K562 (cell line): Measurements from ENCODE around the gene CARMIL1. TPM values are rescaled to one million over a fixed set of nuclear protein-coding genes. Genes with fewer than 3 reads are reported as not detected.

Source experiments
- ATAC-seq: fragments of 200-7000 bp; cut with Tn5 transposase; 3 replicates; pipeline ENCODE4 v1.9.1; 2020; ENCODE audit warnings: moderate library complexity
- BruUV-seq: library from RNA; stranded (reverse); fragments of 400-500 nt; replicated peaks from 2 replicates; lab custom pipeline; 2021; lab: Mats Ljungman, UMichigan
- CTCF ChIA-PET: fragments of 300-600 bp; formaldehyde crosslinking; extraction: SDS; loops from one replicate; lab custom pipeline; 2021; ENCODE audit warnings: low intra/inter-chr PET ratio; lab: Yijun Ruan, JAX
- POLR2A ChIA-PET: fragments of 300-600, 350-650 bp; sonication (Branson Sonifier 250); formaldehyde crosslinking; extraction: SDS; loops from one replicate; lab custom pipeline; 2021; ENCODE audit warnings: antibody characterized with exemption, inconsistent platforms; lab: Yijun Ruan, JAX
- DNase-seq, 4 experiments: peaks; one replicate each; pipeline versions ENCODE4 v3.0.0 to v3.0.0-alpha.2; 2011 to 2018; ENCODE audit warnings: low spot score in 3 of 4, mixed read lengths in 3 of 4; ENCODE audit errors: extremely low read depth in 1 of 4
- FAIRE-seq: peaks from 2 replicates; lab custom pipeline; 2011; peaks lifted over from hg19 to GRCh38; lab: Jason Lieb, UNC
- H2AFZ ChIP-seq: 2 replicates; pipeline ENCODE4 v1.6.0; 2011; ENCODE audit warnings: low read depth, low read length, control low read depth, inconsistent platforms
- H3K27ac ChIP-seq: fragments of 200-600 bp; 3 replicates; pipeline ENCODE4 v1.8.0; 2011; ENCODE audit warnings: low read depth, mild to moderate bottlenecking, control low read depth, inconsistent platforms, low read length, moderate library complexity, mixed read lengths; ENCODE audit errors: extremely low read depth
- H3K27me3 ChIP-seq, 2 experiments: fragments of 300-600 bp in 1 of 2; 2 replicates in 1 of 2; 3 replicates in 1 of 2; pipeline versions ENCODE4 v1.6.0 to v1.8.0; 2011; ENCODE audit warnings: inconsistent platforms in 2 of 2, low read length in 2 of 2, mild to moderate bottlenecking in 1 of 2, mixed read lengths in 1 of 2, moderate library complexity in 1 of 2; ENCODE audit not compliant: control insufficient read depth in 2 of 2, insufficient read depth in 2 of 2
- H3K36me3 ChIP-seq: fragments of 300-600 bp; 3 replicates; pipeline ENCODE4 v1.8.0; 2011; ENCODE audit warnings: mild to moderate bottlenecking, low read length, inconsistent platforms; ENCODE audit not compliant: control insufficient read depth, insufficient read depth
- H3K4me1 ChIP-seq, 2 experiments: fragments of 200-600 bp in 1 of 2; replicated peaks in 1 of 2; 2 replicates in 1 of 2; 3 replicates in 1 of 2; pipeline versions ENCODE4 v1.5.1 to v1.8.0; 2011; ENCODE audit warnings: inconsistent platforms in 2 of 2, low read length in 2 of 2, mild to moderate bottlenecking in 1 of 2, mixed read lengths in 1 of 2, moderate library complexity in 1 of 2; ENCODE audit not compliant: control insufficient read depth in 2 of 2, insufficient read depth in 2 of 2
- H3K4me2 ChIP-seq: 2 replicates; pipeline ENCODE4 v1.6.1; 2011; ENCODE audit warnings: low read length, control low read depth, inconsistent platforms, mixed read lengths; ENCODE audit not compliant: insufficient read depth
- H3K4me3 ChIP-seq: fragments of 200-600 bp; sonication (generic), shearing (Covaris generic); 2 replicates; pipeline ENCODE4 v1.5.1; 2016; ENCODE audit warnings: control low read depth, inconsistent platforms
- H3K79me2 ChIP-seq: fragments of 200-600 bp; 3 replicates; pipeline ENCODE4 v1.8.0; 2011; ENCODE audit warnings: low read length, inconsistent platforms; ENCODE audit not compliant: control insufficient read depth, insufficient read depth
- H3K9ac ChIP-seq, 2 experiments: 2 replicates each; pipeline versions ENCODE4 v1.6.0 to v1.6.1; 2011; ENCODE audit warnings: low read depth in 2 of 2, low read length in 2 of 2, control low read depth in 1 of 2, inconsistent platforms in 1 of 2, mild to moderate bottlenecking in 1 of 2, mixed read lengths in 1 of 2; ENCODE audit not compliant: insufficient read depth in 1 of 2
- H3K9me1 ChIP-seq: one replicate; pipeline ENCODE4 v1.6.0; 2011; ENCODE audit warnings: inconsistent platforms, mild to moderate bottlenecking, low read length, moderate library complexity; ENCODE audit not compliant: control insufficient read depth, insufficient read depth
- H3K9me3 ChIP-seq: replicated peaks from 2 replicates; pipeline ENCODE4 v1.5.1; 2011; ENCODE audit warnings: low read depth, low read length, inconsistent platforms; ENCODE audit not compliant: control insufficient read depth, insufficient read depth
- H4K20me1 ChIP-seq: replicated peaks from 2 replicates; pipeline ENCODE4 v1.6.1; 2011; ENCODE audit warnings: low read length, inconsistent platforms, mixed read lengths; ENCODE audit not compliant: control insufficient read depth, insufficient read depth
- E2F8 ChIP-seq: fragments of 450-650 bp; IDR thresholded peaks from 2 replicates; pipeline ENCODE4 v1.7.1; 2018; ENCODE audit warnings: mild to moderate bottlenecking, low read depth; ENCODE audit not compliant: partially characterized antibody
- E4F1 ChIP-seq: fragments of 250-450 bp; sonication (Bioruptor Pico); IDR thresholded peaks from 2 replicates; pipeline ENCODE4 v1.5.0; 2021; ENCODE audit warnings: mild to moderate bottlenecking, borderline replicate concordance
- MED1 ChIP-seq: sonication (generic); formaldehyde crosslinking; IDR thresholded peaks from 2 replicates; pipeline ENCODE4 v1.8.1; 2023; ENCODE audit warnings: missing genetic modification reagents, borderline replicate concordance
- RBM17 ChIP-seq: fragments of 200-400 bp; formaldehyde crosslinking; IDR thresholded peaks from 2 replicates; pipeline ENCODE4 v1.6.1; 2017; ENCODE audit warnings: low read depth, mild to moderate bottlenecking, low read length, borderline replicate concordance
- RBM39 ChIP-seq: fragments of 200-400 bp; formaldehyde crosslinking; optimal IDR thresholded peaks from 2 replicates; pipeline ENCODE3; 2018; ENCODE audit warnings: low read depth, low read length
- SREBF2 ChIP-seq: sonication (generic); formaldehyde crosslinking; IDR thresholded peaks from 2 replicates; pipeline ENCODE4 v1.4.0; 2020; ENCODE audit warnings: mild to moderate bottlenecking, missing genetic modification reagents
- SRF ChIP-seq, 2 experiments: fragments of 250-450, 450-650 bp in 1 of 2; sonication (Bioruptor Pico) in 1 of 2; sonication (generic) in 1 of 2; formaldehyde crosslinking; IDR thresholded peaks; 2 replicates each; pipeline versions ENCODE4 v1.5.0 to v1.5.1; 2020 to 2022; ENCODE audit warnings: mild to moderate bottlenecking in 1 of 2, missing genetic modification reagents in 1 of 2
- ZNF436 ChIP-seq: fragments of 250-450, 450-650 bp; sonication (Bioruptor Pico); formaldehyde crosslinking; IDR thresholded peaks from 2 replicates; pipeline ENCODE4 v1.7.0; 2020; ENCODE audit warnings: mild to moderate bottlenecking
- ZNF586 ChIP-seq: fragments of 450-650 bp; formaldehyde crosslinking; conservative IDR thresholded peaks from 2 replicates; pipeline ENCODE4 v1.4.0; 2020; ENCODE audit warnings: mild to moderate bottlenecking, moderate library complexity
- ZNF695 ChIP-seq: fragments of 450-650 bp; formaldehyde crosslinking; IDR thresholded peaks from 2 replicates; pipeline ENCODE4 v1.4.0; 2020; ENCODE audit warnings: mild to moderate bottlenecking, moderate library complexity
- in situ Hi-C: fragments of 300-500 bp; cut with MboI; formaldehyde crosslinking; loops from 4 replicates; pipeline ENCODE4 v1.15.0; 2018; ENCODE audit warnings: inconsistent platforms, mixed read lengths
- intact Hi-C: fragments of 100-400 bp; cut with micrococcal nuclease; formaldehyde crosslinking; loops from 2 replicates; pipeline ENCODE4 v1.14.2; 2022
- polyA plus RNA-seq, 8 experiments: library from polyadenylated mRNA; depleted of rRNA in 4 of 8; stranded (reverse) in 5 of 8; unstranded in 3 of 8; fragments of >200 nt; fragmentation: Nextera tagmentation in 2 of 8; fragmentation: Illumina TruSeq in 1 of 8; extraction: Ambion mirVana in 2 of 8; extraction: Trizol in 1 of 8; gene quantifications; 2 replicates each; pipeline versions ENCODE4 v1.2.1 to v1.2.3, GENCODE V29; 2011 to 2014; ENCODE audit warnings: inconsistent platforms in 1 of 8, missing spikeins in 1 of 8
- total RNA-seq, 7 experiments: library from RNA; depleted of rRNA in 6 of 7; stranded (reverse); fragments of >200 nt in 6 of 7; fragmentation: Illumina TruSeq in 2 of 7; extraction: Trizol in 2 of 7; gene quantifications; 2 replicates each; pipeline versions ENCODE4 v1.2.1 to v1.2.3, GENCODE V29; 2011 to 2021; ENCODE audit warnings: low replicate concordance in 1 of 7
- TF ChIP-seq, protein P1 (sequence below), 2 experiments: fragments of 450-650 bp in 1 of 2; IDR thresholded peaks; 2 replicates each; pipeline ENCODE4 v1.6.1; 2011 to 2017; ENCODE audit warnings: low read depth in 2 of 2, antibody characterized with exemption in 1 of 2, borderline replicate concordance in 1 of 2, low read length in 1 of 2, mild to moderate bottlenecking in 1 of 2, mixed read lengths in 1 of 2; ENCODE audit not compliant: control insufficient read depth in 1 of 2
- TF ChIP-seq, protein P2 (sequence below): fragments of 450-650 bp; conservative IDR thresholded peaks from 2 replicates; pipeline ENCODE4 v1.6.1; 2016; ENCODE audit warnings: missing genetic modification characterization, low read depth, mild to moderate bottlenecking, missing compliant biosample characterization, moderate library complexity

The CARMIL1 gene
- total and polyA plus RNA-seq, 9 of the 15 experiments (the other 6 are each of a cell fraction or from before 2014, with no cell fraction given), result 0.04 to 0.32 (median 0.10) TPM; not detected in 1

DNA sequence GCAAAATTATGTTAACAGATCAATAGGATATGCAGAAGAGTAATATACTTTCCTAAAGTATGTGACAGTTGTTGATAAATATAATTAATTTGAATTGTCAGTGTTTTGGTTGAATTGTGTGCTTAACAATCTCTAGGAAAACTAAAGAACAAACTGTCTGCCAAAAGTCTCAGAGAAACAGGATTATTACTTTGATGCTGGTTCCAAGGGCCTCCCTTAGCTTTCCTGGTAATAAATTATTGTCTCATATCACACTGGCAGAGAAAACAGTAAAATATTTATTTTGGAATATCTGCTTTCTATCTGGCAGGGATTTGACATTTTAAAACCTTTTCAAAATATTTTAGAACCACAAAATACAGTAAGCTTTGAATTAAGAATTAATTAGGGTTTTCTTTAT, 40.1 kb upstream of the CARMIL1 start:
- TF ChIP-seq SRF (CRISPR knock-in tag; IDR thresholded peaks at IDR 0.05) (no peak), SREBF2 (CRISPR knock-in tag) (no peak), E4F1 (CRISPR knock-in tag) (no peak), ZNF586 (CRISPR knock-in tag) (no peak), ZNF436 (CRISPR knock-in tag) (no peak), E2F8 (no peak), RBM39 (no peak), ZNF695 (CRISPR knock-in tag) (no peak), MED1 (CRISPR knock-in tag) (no peak), RBM17 (no peak)
- TF ChIP-seq, protein P1, sequence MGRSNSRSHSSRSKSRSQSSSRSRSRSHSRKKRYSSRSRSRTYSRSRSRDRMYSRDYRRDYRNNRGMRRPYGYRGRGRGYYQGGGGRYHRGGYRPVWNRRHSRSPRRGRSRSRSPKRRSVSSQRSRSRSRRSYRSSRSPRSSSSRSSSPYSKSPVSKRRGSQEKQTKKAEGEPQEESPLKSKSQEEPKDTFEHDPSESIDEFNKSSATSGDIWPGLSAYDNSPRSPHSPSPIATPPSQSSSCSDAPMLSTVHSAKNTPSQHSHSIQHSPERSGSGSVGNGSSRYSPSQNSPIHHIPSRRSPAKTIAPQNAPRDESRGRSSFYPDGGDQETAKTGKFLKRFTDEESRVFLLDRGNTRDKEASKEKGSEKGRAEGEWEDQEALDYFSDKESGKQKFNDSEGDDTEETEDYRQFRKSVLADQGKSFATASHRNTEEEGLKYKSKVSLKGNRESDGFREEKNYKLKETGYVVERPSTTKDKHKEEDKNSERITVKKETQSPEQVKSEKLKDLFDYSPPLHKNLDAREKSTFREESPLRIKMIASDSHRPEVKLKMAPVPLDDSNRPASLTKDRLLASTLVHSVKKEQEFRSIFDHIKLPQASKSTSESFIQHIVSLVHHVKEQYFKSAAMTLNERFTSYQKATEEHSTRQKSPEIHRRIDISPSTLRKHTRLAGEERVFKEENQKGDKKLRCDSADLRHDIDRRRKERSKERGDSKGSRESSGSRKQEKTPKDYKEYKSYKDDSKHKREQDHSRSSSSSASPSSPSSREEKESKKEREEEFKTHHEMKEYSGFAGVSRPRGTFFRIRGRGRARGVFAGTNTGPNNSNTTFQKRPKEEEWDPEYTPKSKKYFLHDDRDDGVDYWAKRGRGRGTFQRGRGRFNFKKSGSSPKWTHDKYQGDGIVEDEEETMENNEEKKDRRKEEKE (IDR thresholded peaks at IDR 0.05; ENCODE audit: borderline replicate concordance in 1 of 2, control insufficient read depth in 1 of 2, low read depth in 2 of 2, low read length in 1 of 2), result no peak
- TF ChIP-seq, protein P2, sequence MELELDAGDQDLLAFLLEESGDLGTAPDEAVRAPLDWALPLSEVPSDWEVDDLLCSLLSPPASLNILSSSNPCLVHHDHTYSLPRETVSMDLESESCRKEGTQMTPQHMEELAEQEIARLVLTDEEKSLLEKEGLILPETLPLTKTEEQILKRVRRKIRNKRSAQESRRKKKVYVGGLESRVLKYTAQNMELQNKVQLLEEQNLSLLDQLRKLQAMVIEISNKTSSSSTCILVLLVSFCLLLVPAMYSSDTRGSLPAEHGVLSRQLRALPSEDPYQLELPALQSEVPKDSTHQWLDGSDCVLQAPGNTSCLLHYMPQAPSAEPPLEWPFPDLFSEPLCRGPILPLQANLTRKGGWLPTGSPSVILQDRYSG (tag), result no peak
- TF ChIP-seq, all 486 proteins: peak for 0
- BruUV-seq, result no TSS peak
- H3K4me2 ChIP-seq, result no peak overlapping the region
- ChIA-PET CTCF (no interaction called here), POLR2A (interaction anchor here (0.6 kb wide), 1 partner anchor 61 kb away, joined by 3 read pairs; no protein-coding TSS in a partner anchor)
- intact Hi-C loops (no loop called here), in situ Hi-C loops (no loop called here)
- H3K4me3 ChIP-seq, result no peak overlapping the region
- no peaks in the 10 kb centered on the region; a peak in 1 of 5 replicates for H3K27me3 ChIP-seq
- H3K9me1 ChIP-seq, result no peaks in the 10 kb centered on the region
- no peaks in the 10 kb centered on the region for H3K4me1 ChIP-seq
- DNase-seq (no peak), FAIRE-seq (no peak), ATAC-seq (no peak)
- H3K79me2 ChIP-seq, result no peaks in the 10 kb centered on the region
- H3K36me3 ChIP-seq, result no peaks in the 10 kb centered on the region
- no peak overlapping the region for H3K9ac ChIP-seq
- no peak overlapping the region for H2AFZ ChIP-seq
- no peak overlapping the region for H3K27ac ChIP-seq
- no peaks in the 10 kb centered on the region for H3K9me3 ChIP-seq
- H4K20me1 ChIP-seq, result no peaks in the 10 kb centered on the region
